GM18507 (cell line): Measurements from ENCODE around the gene TWIST1.

Experiments used
- DNase-seq: peaks from one replicate; pipeline ENCODE4 v3.0.0; 2011; ENCODE audit warnings: low read depth; ENCODE audit not compliant: insufficient read length; ENCODE audit errors: extremely low spot score
- FAIRE-seq: peaks from 2 replicates; lab custom pipeline; 2011; peaks lifted over from hg19 to GRCh38; lab: Jason Lieb, UNC

TWIST1 gene

GRCh38 chr7:19114551-19114855 lies 2.9 kb downstream of the TWIST1 start:
- FAIRE-seq = no peak
- no peak for DNase-seq

GRCh38 chr7:19113855-19114550 lies 3.4 kb downstream of the TWIST1 start:
- DNase-seq (no peak), FAIRE-seq (no peak)

GRCh38 chr7:19113002-19113350 lies 4.5 kb downstream of the TWIST1 start:
- FAIRE-seq (no peak), DNase-seq (no peak)

- DNase-seq (no peak), FAIRE-seq (no peak)
Observed at GRCh38 chr7:19112274-19113001, 5.0 kb downstream of the TWIST1 start.

- DNase-seq = no peak
- FAIRE-seq = no peak
Observed at GRCh38 chr7:19111474-19112273, 5.8 kb downstream of the TWIST1 start.

GRCh38 chr7:19110776-19111175 lies 6.7 kb downstream of the TWIST1 start:
- no peak for FAIRE-seq
- DNase-seq = no peak

GRCh38 chr7:19110026-19110730 lies 7.3 kb downstream of the TWIST1 start:
- DNase-seq = no peak
- FAIRE-seq = no peak

GRCh38 chr7:19109000-19109946 lies 8.2 kb downstream of the TWIST1 start:
- DNase-seq (no peak), FAIRE-seq (no peak)

GRCh38 chr7:19107356-19108146 lies 9.9 kb downstream of the TWIST1 start:
- FAIRE-seq (no peak), DNase-seq (no peak)

- no peak for DNase-seq
- no peak for FAIRE-seq
Observed at GRCh38 chr7:19107081-19107355, 10.4 kb downstream of the TWIST1 start.

- DNase-seq = no peak
- no peak for FAIRE-seq
Observed at GRCh38 chr7:19106241-19107080, 11.0 kb downstream of the TWIST1 start.

- DNase-seq = no peak
- no peak for FAIRE-seq
Observed at GRCh38 chr7:19105546-19105945, 11.9 kb downstream of the TWIST1 start.

GRCh38 chr7:19104811-19105210 lies 12.6 kb downstream of the TWIST1 start:
- DNase-seq (no peak), FAIRE-seq (no peak)

GRCh38 chr7:19102884-19103283 lies 14.6 kb downstream of the TWIST1 start:
- FAIRE-seq (no peak), DNase-seq (no peak)

GRCh38 chr7:19101909-19102308 lies 15.5 kb downstream of the TWIST1 start:
- no peak for DNase-seq
- no peak for FAIRE-seq

- DNase-seq (no peak), FAIRE-seq (no peak)
Observed at GRCh38 chr7:19101472-19101871, 16.0 kb downstream of the TWIST1 start.

- FAIRE-seq (no peak), DNase-seq (no peak)
Observed at GRCh38 chr7:19099924-19100323, 17.5 kb downstream of the TWIST1 start.

GRCh38 chr7:19099194-19099593 lies 18.2 kb downstream of the TWIST1 start:
- no peak for FAIRE-seq
- no peak for DNase-seq
